ENCODE results near the gene ALOXE3. TPM values are rescaled to one million over a fixed set of nuclear protein-coding genes. Genes with fewer than 3 reads are reported as not detected.

The ALOXE3 gene
- total and polyA plus RNA-seq, 2 of the 8 experiments (the other 6 are each of a cell fraction or from before 2014, with no cell fraction given): 0.26 TPM; not detected in 1

- TF ChIP-seq JUND (IDR thresholded peaks at IDR 0.05; ENCODE audit: low read length) (no peak), EZH2 (IDR thresholded peaks at IDR 0.05; ENCODE audit: low read depth, low read length, severe bottlenecking) (no peak), CEBPB (IDR thresholded peaks at IDR 0.05; ENCODE audit: low read depth, low read length) (no peak), KDM1A (IDR thresholded peaks at IDR 0.05; ENCODE audit: borderline replicate concordance, low read length) (no peak), POLR2AphosphoS5 (IDR thresholded peaks at IDR 0.05; ENCODE audit: low read depth, low read length) (no peak), ASH2L (IDR thresholded peaks at IDR 0.05; ENCODE audit: low read length) (peak; percentile 85), KDM5A (IDR thresholded peaks at IDR 0.05; ENCODE audit: low read length) (no peak), NRF1 (IDR thresholded peaks at IDR 0.05; ENCODE audit: low read depth, low read length) (no peak), SIN3A (conservative IDR thresholded peaks at IDR 0.05 in 1 of 2, IDR thresholded peaks at IDR 0.05 in 1 of 2; ENCODE audit: low read depth in 1 of 2, low read length in 2 of 2) (peak; percentile 55 to 64; a peak in 1 of 4 replicates), TCF12 (IDR thresholded peaks at IDR 0.05; ENCODE audit: low read depth, low read length) (no peak), HDAC6 (IDR thresholded peaks at IDR 0.05; ENCODE audit: low read depth, low read length) (no peak), BRCA1 (IDR thresholded peaks at IDR 0.05; ENCODE audit: low read depth, low read length) (no peak), SIX5 (IDR thresholded peaks at IDR 0.05; ENCODE audit: low read depth, low read length) (no peak), POU5F1 (IDR thresholded peaks at IDR 0.05; ENCODE audit: low read depth, low read length) (no peak), SP2 (IDR thresholded peaks at IDR 0.05; ENCODE audit: low read length) (no peak), FOSL1 (IDR thresholded peaks at IDR 0.05; ENCODE audit: insufficient read depth, low read depth, low read length) (no peak), SP1 (IDR thresholded peaks at IDR 0.05; ENCODE audit: low read depth, low read length) (no peak), MAX (IDR thresholded peaks at IDR 0.05) (peak; percentile 55; the same call in 1 of the 2 replicates), EP300 (IDR thresholded peaks at IDR 0.05; ENCODE audit: borderline replicate concordance in 1 of 2, low read depth in 2 of 2, low read length in 2 of 2) (no peak), TBP (IDR thresholded peaks at IDR 0.05; ENCODE audit: low read depth, low read length) (peak; percentile 52; the same call in 1 of the 2 replicates), SUZ12 (IDR thresholded peaks at IDR 0.05; ENCODE audit: low read length) (no peak; the same call in 1 of the 2 replicates), E2F6 (IDR thresholded peaks at IDR 0.05) (no peak), RFX5 (IDR thresholded peaks at IDR 0.05; ENCODE audit: borderline replicate concordance, low read depth, low read length) (no peak), TAF7 (optimal IDR thresholded peaks at IDR 0.05; ENCODE audit: borderline replicate concordance, low read depth, low read length) (peak; percentile 55), BACH1 (IDR thresholded peaks at IDR 0.05; ENCODE audit: low read length) (no peak)
Observed at GRCh38 chr17:8121681-8122421, 3.5 kb upstream of the ALOXE3 start (continued).

Measured in H1 (cell line).